K562 (cell line): Measurements from ENCODE around the gene CNTN4. TPM values are rescaled to one million over a fixed set of nuclear protein-coding genes. Genes with fewer than 3 reads are reported as not detected.

Experiments
- ATAC-seq: fragments of 200-7000 bp; cut with Tn5 transposase; 3 replicates; pipeline ENCODE4 v1.9.1; 2020; ENCODE audit warnings: moderate library complexity
- BruUV-seq: library from RNA; stranded (reverse); fragments of 400-500 nt; replicated peaks from 2 replicates; lab custom pipeline; 2021; lab: Mats Ljungman, UMichigan
- CTCF ChIA-PET: fragments of 300-600 bp; formaldehyde crosslinking; extraction: SDS; loops from one replicate; lab custom pipeline; 2021; ENCODE audit warnings: low intra/inter-chr PET ratio; lab: Yijun Ruan, JAX
- POLR2A ChIA-PET: fragments of 300-600, 350-650 bp; sonication (Branson Sonifier 250); formaldehyde crosslinking; extraction: SDS; loops from one replicate; lab custom pipeline; 2021; ENCODE audit warnings: antibody characterized with exemption, inconsistent platforms; lab: Yijun Ruan, JAX
- DNase-seq, 4 experiments: peaks; one replicate each; pipeline versions ENCODE4 v3.0.0 to v3.0.0-alpha.2; 2011 to 2018; ENCODE audit warnings: low spot score in 3 of 4, mixed read lengths in 3 of 4; ENCODE audit errors: extremely low read depth in 1 of 4
- FAIRE-seq: peaks from 2 replicates; lab custom pipeline; 2011; peaks lifted over from hg19 to GRCh38; lab: Jason Lieb, UNC
- H2AFZ ChIP-seq: 2 replicates; pipeline ENCODE4 v1.6.0; 2011; ENCODE audit warnings: low read depth, low read length, control low read depth, inconsistent platforms
- H3K27ac ChIP-seq: fragments of 200-600 bp; 3 replicates; pipeline ENCODE4 v1.8.0; 2011; ENCODE audit warnings: low read depth, mild to moderate bottlenecking, control low read depth, inconsistent platforms, low read length, moderate library complexity, mixed read lengths; ENCODE audit errors: extremely low read depth
- H3K27me3 ChIP-seq, 2 experiments: fragments of 300-600 bp in 1 of 2; 2 replicates in 1 of 2; 3 replicates in 1 of 2; pipeline versions ENCODE4 v1.6.0 to v1.8.0; 2011; ENCODE audit warnings: inconsistent platforms in 2 of 2, low read length in 2 of 2, mild to moderate bottlenecking in 1 of 2, mixed read lengths in 1 of 2, moderate library complexity in 1 of 2; ENCODE audit not compliant: control insufficient read depth in 2 of 2, insufficient read depth in 2 of 2
- H3K36me3 ChIP-seq: fragments of 300-600 bp; 3 replicates; pipeline ENCODE4 v1.8.0; 2011; ENCODE audit warnings: mild to moderate bottlenecking, low read length, inconsistent platforms; ENCODE audit not compliant: control insufficient read depth, insufficient read depth
- H3K4me1 ChIP-seq, 2 experiments: fragments of 200-600 bp in 1 of 2; replicated peaks in 1 of 2; 2 replicates in 1 of 2; 3 replicates in 1 of 2; pipeline versions ENCODE4 v1.5.1 to v1.8.0; 2011; ENCODE audit warnings: inconsistent platforms in 2 of 2, low read length in 2 of 2, mild to moderate bottlenecking in 1 of 2, mixed read lengths in 1 of 2, moderate library complexity in 1 of 2; ENCODE audit not compliant: control insufficient read depth in 2 of 2, insufficient read depth in 2 of 2
- H3K4me2 ChIP-seq: 2 replicates; pipeline ENCODE4 v1.6.1; 2011; ENCODE audit warnings: low read length, control low read depth, inconsistent platforms, mixed read lengths; ENCODE audit not compliant: insufficient read depth
- H3K4me3 ChIP-seq: fragments of 200-600 bp; sonication (generic), shearing (Covaris generic); 2 replicates; pipeline ENCODE4 v1.5.1; 2016; ENCODE audit warnings: control low read depth, inconsistent platforms
- H3K79me2 ChIP-seq: fragments of 200-600 bp; 3 replicates; pipeline ENCODE4 v1.8.0; 2011; ENCODE audit warnings: low read length, inconsistent platforms; ENCODE audit not compliant: control insufficient read depth, insufficient read depth
- H3K9ac ChIP-seq, 2 experiments: 2 replicates each; pipeline versions ENCODE4 v1.6.0 to v1.6.1; 2011; ENCODE audit warnings: low read depth in 2 of 2, low read length in 2 of 2, control low read depth in 1 of 2, inconsistent platforms in 1 of 2, mild to moderate bottlenecking in 1 of 2, mixed read lengths in 1 of 2; ENCODE audit not compliant: insufficient read depth in 1 of 2
- H3K9me1 ChIP-seq: one replicate; pipeline ENCODE4 v1.6.0; 2011; ENCODE audit warnings: inconsistent platforms, mild to moderate bottlenecking, low read length, moderate library complexity; ENCODE audit not compliant: control insufficient read depth, insufficient read depth
- H3K9me3 ChIP-seq: replicated peaks from 2 replicates; pipeline ENCODE4 v1.5.1; 2011; ENCODE audit warnings: low read depth, low read length, inconsistent platforms; ENCODE audit not compliant: control insufficient read depth, insufficient read depth
- H4K20me1 ChIP-seq: replicated peaks from 2 replicates; pipeline ENCODE4 v1.6.1; 2011; ENCODE audit warnings: low read length, inconsistent platforms, mixed read lengths; ENCODE audit not compliant: control insufficient read depth, insufficient read depth
- ADNP ChIP-seq: fragments of 200-800 bp; sonication (Bioruptor generic); IDR thresholded peaks from 2 replicates; pipeline ENCODE4 v1.6.1; 2016; ENCODE audit warnings: missing genetic modification characterization, missing compliant biosample characterization
- CBX1 ChIP-seq: sonication (generic); IDR thresholded peaks from 2 replicates; pipeline ENCODE4 v1.6.1; 2016; ENCODE audit warnings: antibody characterized with exemption, low read depth, mild to moderate bottlenecking
- FUS ChIP-seq: fragments of 200-400 bp; formaldehyde crosslinking; optimal IDR thresholded peaks from 2 replicates; pipeline ENCODE3; 2017; ENCODE audit warnings: low read depth, low read length
- KAT2B ChIP-seq: IDR thresholded peaks from one replicate; pipeline ENCODE4 v1.6.1; 2012; ENCODE audit warnings: low read depth, mild to moderate bottlenecking, control low read depth, inconsistent platforms, low read length, moderate library complexity
- KLF10 ChIP-seq: fragments of 250-450 bp; sonication (Bioruptor Pico); IDR thresholded peaks from 2 replicates; pipeline ENCODE4 v1.6.1; 2021; ENCODE audit warnings: matching md5 sums
- RBM17 ChIP-seq: fragments of 200-400 bp; formaldehyde crosslinking; IDR thresholded peaks from 2 replicates; pipeline ENCODE4 v1.6.1; 2017; ENCODE audit warnings: low read depth, mild to moderate bottlenecking, low read length, borderline replicate concordance
- SAFB ChIP-seq: fragments of 200-400 bp; formaldehyde crosslinking; IDR thresholded peaks from 2 replicates; pipeline ENCODE4 v1.6.1; 2017; ENCODE audit warnings: low read depth, low read length, borderline replicate concordance
- SMAD2 ChIP-seq: fragments of 150-350 bp; IDR thresholded peaks from 2 replicates; pipeline ENCODE4 v1.6.1; 2014; ENCODE audit warnings: low read depth, mild to moderate bottlenecking, low read length
- SOX6 ChIP-seq: fragments of 450-650 bp; IDR thresholded peaks from 2 replicates; pipeline ENCODE4 v1.6.1; 2014; ENCODE audit warnings: mild to moderate bottlenecking
- ZNF551 ChIP-seq: fragments of 250-450 bp; sonication (Bioruptor Pico); IDR thresholded peaks from 2 replicates; pipeline ENCODE4 v1.5.0; 2021; ENCODE audit warnings: mild to moderate bottlenecking, moderate library complexity
- WGBS: fragments of 100-300 bp; shearing (Covaris generic); methylation state at CpG from one replicate; pipeline ENCODE4 v1.1.6; 2016; ENCODE audit warnings: low coverage, mixed read lengths; ENCODE audit not compliant: insufficient coverage; ENCODE audit errors: missing lambda C conversion rate; 5-methylcytosine and 5-hydroxymethylcytosine counted together
- in situ Hi-C: fragments of 300-500 bp; cut with MboI; formaldehyde crosslinking; loops from 4 replicates; pipeline ENCODE4 v1.15.0; 2018; ENCODE audit warnings: inconsistent platforms, mixed read lengths
- intact Hi-C: fragments of 100-400 bp; cut with micrococcal nuclease; formaldehyde crosslinking; loops from 2 replicates; pipeline ENCODE4 v1.14.2; 2022
- polyA plus RNA-seq, 8 experiments: library from polyadenylated mRNA; depleted of rRNA in 4 of 8; stranded (reverse) in 5 of 8; unstranded in 3 of 8; fragments of >200 nt; fragmentation: Nextera tagmentation in 2 of 8; fragmentation: Illumina TruSeq in 1 of 8; extraction: Ambion mirVana in 2 of 8; extraction: Trizol in 1 of 8; gene quantifications; 2 replicates each; pipeline versions ENCODE4 v1.2.1 to v1.2.3, GENCODE V29; 2011 to 2014; ENCODE audit warnings: inconsistent platforms in 1 of 8, missing spikeins in 1 of 8
- total RNA-seq, 7 experiments: library from RNA; depleted of rRNA in 6 of 7; stranded (reverse); fragments of >200 nt in 6 of 7; fragmentation: Illumina TruSeq in 2 of 7; extraction: Trizol in 2 of 7; gene quantifications; 2 replicates each; pipeline versions ENCODE4 v1.2.1 to v1.2.3, GENCODE V29; 2011 to 2021; ENCODE audit warnings: low replicate concordance in 1 of 7
- TF ChIP-seq, protein P1 (sequence below): fragments of 450-650 bp; IDR thresholded peaks from 2 replicates; pipeline ENCODE4 v1.6.1; 2016; ENCODE audit warnings: borderline replicate concordance
- TF ChIP-seq, protein P2 (sequence below): fragments of 450-650 bp; IDR thresholded peaks from 2 replicates; pipeline ENCODE4 v1.6.1; 2018; ENCODE audit warnings: mild to moderate bottlenecking, low read depth; ENCODE audit not compliant: partially characterized antibody
- TF ChIP-seq, protein P3 (sequence below): fragments of 450-650 bp; IDR thresholded peaks from 2 replicates; pipeline ENCODE4 v1.6.1; 2017; ENCODE audit warnings: mild to moderate bottlenecking, moderate library complexity
- TF ChIP-seq, protein P4 (sequence below): fragments of 450-650 bp; IDR thresholded peaks from 2 replicates; pipeline ENCODE4 v1.6.1; 2016

The CNTN4 gene
- total and polyA plus RNA-seq, 9 of the 15 experiments (the other 6 are each of a cell fraction or from before 2014, with no cell fraction given): not detected

DNA sequence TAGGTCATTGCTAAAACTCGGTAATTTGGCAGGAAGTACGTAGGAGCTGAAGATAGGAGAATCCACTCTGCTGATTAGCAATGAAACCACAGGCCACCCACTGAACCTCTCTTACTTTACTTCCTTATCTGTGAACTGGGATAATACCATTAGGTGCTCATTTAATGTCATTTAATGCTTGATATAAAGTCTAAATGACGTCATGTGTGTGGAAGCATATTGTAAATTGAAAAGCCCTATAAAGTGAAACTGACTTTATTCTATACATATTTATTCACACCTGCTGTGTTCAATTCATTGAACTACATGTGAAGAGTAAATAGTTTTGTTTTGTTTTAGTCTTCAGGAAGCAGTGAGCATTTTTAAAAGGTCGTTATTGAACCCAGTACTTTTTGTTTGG lies 137.5 kb downstream of the CNTN4 start:
- H3K9ac ChIP-seq: no peak overlapping the region
- CTCF ChIA-PET: no interaction called here
- 0% methylated on average over 4 of the region's 4 CpGs for WGBS
- in situ Hi-C loops: no loop called here
- intact Hi-C loops: no loop called here
- H4K20me1 ChIP-seq: no peaks in the 10 kb centered on the region
- no peak for DNase-seq
- H3K27ac ChIP-seq: no peak overlapping the region
- no peaks in the 10 kb centered on the region for H3K4me1 ChIP-seq
- no peaks in the 10 kb centered on the region for H3K27me3 ChIP-seq
- H3K4me2 ChIP-seq: no peak overlapping the region
- H2AFZ ChIP-seq: no peak overlapping the region
- POLR2A ChIA-PET: no interaction called here
- H3K9me1 ChIP-seq: no peaks in the 10 kb centered on the region
- no peaks in the 10 kb centered on the region for H3K36me3 ChIP-seq
- FAIRE-seq: no peak
- H3K9me3 ChIP-seq: no peaks in the 10 kb centered on the region; the same call in 1 of the 2 replicates
- H3K79me2 ChIP-seq: no peaks in the 10 kb centered on the region
- H3K4me3 ChIP-seq: no peak overlapping the region
- BruUV-seq: no TSS peak
- ATAC-seq: no peak
- TF ChIP-seq SAFB: no peak
- TF ChIP-seq, protein P1, sequence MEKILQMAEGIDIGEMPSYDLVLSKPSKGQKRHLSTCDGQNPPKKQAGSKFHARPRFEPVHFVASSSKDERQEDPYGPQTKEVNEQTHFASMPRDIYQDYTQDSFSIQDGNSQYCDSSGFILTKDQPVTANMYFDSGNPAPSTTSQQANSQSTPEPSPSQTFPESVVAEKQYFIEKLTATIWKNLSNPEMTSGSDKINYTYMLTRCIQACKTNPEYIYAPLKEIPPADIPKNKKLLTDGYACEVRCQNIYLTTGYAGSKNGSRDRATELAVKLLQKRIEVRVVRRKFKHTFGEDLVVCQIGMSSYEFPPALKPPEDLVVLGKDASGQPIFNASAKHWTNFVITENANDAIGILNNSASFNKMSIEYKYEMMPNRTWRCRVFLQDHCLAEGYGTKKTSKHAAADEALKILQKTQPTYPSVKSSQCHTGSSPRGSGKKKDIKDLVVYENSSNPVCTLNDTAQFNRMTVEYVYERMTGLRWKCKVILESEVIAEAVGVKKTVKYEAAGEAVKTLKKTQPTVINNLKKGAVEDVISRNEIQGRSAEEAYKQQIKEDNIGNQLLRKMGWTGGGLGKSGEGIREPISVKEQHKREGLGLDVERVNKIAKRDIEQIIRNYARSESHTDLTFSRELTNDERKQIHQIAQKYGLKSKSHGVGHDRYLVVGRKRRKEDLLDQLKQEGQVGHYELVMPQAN: no peak
- no peak for TF ChIP-seq FUS
- no peak for TF ChIP-seq ZNF551 (CRISPR knock-in tag)
- TF ChIP-seq RBM17: no peak
- TF ChIP-seq, protein P2, sequence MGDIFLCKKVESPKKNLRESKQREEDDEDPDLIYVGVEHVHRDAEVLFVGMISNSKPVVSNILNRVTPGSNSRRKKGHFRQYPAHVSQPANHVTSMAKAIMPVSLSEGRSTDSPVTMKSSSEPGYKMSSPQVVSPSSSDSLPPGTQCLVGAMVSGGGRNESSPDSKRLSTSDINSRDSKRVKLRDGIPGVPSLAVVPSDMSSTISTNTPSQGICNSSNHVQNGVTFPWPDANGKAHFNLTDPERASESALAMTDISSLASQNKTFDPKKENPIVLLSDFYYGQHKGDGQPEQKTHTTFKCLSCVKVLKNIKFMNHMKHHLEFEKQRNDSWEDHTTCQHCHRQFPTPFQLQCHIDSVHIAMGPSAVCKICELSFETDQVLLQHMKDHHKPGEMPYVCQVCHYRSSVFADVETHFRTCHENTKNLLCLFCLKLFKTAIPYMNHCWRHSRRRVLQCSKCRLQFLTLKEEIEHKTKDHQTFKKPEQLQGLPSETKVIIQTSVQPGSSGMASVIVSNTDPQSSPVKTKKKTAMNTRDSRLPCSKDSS: no peak
- TF ChIP-seq CBX1: no peak
- TF ChIP-seq SMAD2: no peak
- TF ChIP-seq, protein P3, sequence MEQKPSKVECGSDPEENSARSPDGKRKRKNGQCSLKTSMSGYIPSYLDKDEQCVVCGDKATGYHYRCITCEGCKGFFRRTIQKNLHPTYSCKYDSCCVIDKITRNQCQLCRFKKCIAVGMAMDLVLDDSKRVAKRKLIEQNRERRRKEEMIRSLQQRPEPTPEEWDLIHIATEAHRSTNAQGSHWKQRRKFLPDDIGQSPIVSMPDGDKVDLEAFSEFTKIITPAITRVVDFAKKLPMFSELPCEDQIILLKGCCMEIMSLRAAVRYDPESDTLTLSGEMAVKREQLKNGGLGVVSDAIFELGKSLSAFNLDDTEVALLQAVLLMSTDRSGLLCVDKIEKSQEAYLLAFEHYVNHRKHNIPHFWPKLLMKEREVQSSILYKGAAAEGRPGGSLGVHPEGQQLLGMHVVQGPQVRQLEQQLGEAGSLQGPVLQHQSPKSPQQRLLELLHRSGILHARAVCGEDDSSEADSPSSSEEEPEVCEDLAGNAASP: no peak
- TF ChIP-seq SOX6: no peak
- TF ChIP-seq, protein P4, sequence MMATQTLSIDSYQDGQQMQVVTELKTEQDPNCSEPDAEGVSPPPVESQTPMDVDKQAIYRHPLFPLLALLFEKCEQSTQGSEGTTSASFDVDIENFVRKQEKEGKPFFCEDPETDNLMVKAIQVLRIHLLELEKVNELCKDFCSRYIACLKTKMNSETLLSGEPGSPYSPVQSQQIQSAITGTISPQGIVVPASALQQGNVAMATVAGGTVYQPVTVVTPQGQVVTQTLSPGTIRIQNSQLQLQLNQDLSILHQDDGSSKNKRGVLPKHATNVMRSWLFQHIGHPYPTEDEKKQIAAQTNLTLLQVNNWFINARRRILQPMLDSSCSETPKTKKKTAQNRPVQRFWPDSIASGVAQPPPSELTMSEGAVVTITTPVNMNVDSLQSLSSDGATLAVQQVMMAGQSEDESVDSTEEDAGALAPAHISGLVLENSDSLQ: no peak
- TF ChIP-seq KAT2B: no peak
- TF ChIP-seq KLF10 (CRISPR knock-in tag): no peak
- TF ChIP-seq ADNP: no peak
